IPS-18a (cell line): ENCODE data around the gene SCAF4.

ENCODE experiments used
- H3K27ac ChIP-seq: one replicate; pipeline ENCODE4 v1.5.1; 2013; ENCODE audit warnings: low read length
- H3K27me3 ChIP-seq: one replicate; pipeline ENCODE4 v1.6.1; 2013; ENCODE audit warnings: mild to moderate bottlenecking, low read length; ENCODE audit not compliant: control insufficient read depth, insufficient read depth
- H3K36me3 ChIP-seq: one replicate; pipeline ENCODE4 v1.6.1; 2013; ENCODE audit warnings: low read depth, low read length; ENCODE audit not compliant: control insufficient read depth
- H3K4me1 ChIP-seq: one replicate; pipeline ENCODE4 v1.6.1; 2013; ENCODE audit warnings: low read depth, low read length; ENCODE audit not compliant: control insufficient read depth
- H3K4me3 ChIP-seq: one replicate; pipeline ENCODE4 v1.5.1; 2013; ENCODE audit warnings: low read length
- H3K9ac ChIP-seq: one replicate; pipeline ENCODE4 v1.6.1; 2013; ENCODE audit warnings: mild to moderate bottlenecking, low read length, moderate library complexity
- H3K9me3 ChIP-seq: one replicate; pipeline ENCODE4 v1.6.1; 2013; ENCODE audit warnings: low read depth, low read length; ENCODE audit not compliant: control insufficient read depth

The SCAF4 gene

GRCh38 chr21:31711326-31711725 is 20.6 kb downstream of the SCAF4 start:
- peaks cover 48% of the 10 kb centered on the region for H3K4me1 ChIP-seq
- no peak overlapping the region for H3K9ac ChIP-seq
- H3K27ac ChIP-seq = no peak overlapping the region

GRCh38 chr21:31710586-31710985 is 21.3 kb downstream of the SCAF4 start:
- H3K36me3 ChIP-seq = no peaks in the 10 kb centered on the region
- H3K4me1 ChIP-seq = peaks cover 40% of the 10 kb centered on the region
- no peak overlapping the region for H3K9ac ChIP-seq
- no peak overlapping the region for H3K4me3 ChIP-seq
- H3K9me3 ChIP-seq = no peaks in the 10 kb centered on the region
- H3K27me3 ChIP-seq = no peaks in the 10 kb centered on the region
- no peak overlapping the region for H3K27ac ChIP-seq

More at GRCh38 chr21:31711326-31711725, 20.6 kb downstream of the SCAF4 start:
- H3K4me3 ChIP-seq = no peak overlapping the region
- no peaks in the 10 kb centered on the region for H3K9me3 ChIP-seq
- no peaks in the 10 kb centered on the region for H3K36me3 ChIP-seq
- no peaks in the 10 kb centered on the region for H3K27me3 ChIP-seq

DNA sequence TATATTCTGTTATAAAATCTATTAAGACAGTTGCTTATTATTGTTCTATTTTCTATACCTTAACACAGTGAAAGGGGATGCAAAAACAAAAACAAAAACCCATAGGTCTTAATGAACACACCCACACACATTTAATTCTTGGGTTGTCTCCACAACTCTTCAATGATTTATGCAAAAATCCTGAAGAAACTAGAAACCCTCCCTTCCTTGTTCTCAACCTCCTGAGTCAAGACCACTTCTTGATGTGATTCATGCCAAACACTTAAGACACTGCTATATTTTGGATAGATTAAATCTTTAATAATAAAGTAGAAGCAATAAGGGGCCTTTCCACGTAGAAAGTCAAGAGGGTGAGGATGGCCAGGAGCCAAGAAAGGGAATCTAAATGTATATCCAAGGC is 23.4 kb downstream of the SCAF4 start:
- no peaks in the 10 kb centered on the region for H3K9me3 ChIP-seq
- peaks cover 22% of the 10 kb centered on the region for H3K4me1 ChIP-seq
- no peak overlapping the region for H3K27ac ChIP-seq
- peaks cover 13% of the 10 kb centered on the region for H3K36me3 ChIP-seq
- H3K9ac ChIP-seq = no peak overlapping the region
- no peak overlapping the region for H3K4me3 ChIP-seq
- H3K27me3 ChIP-seq = no peaks in the 10 kb centered on the region

- H3K9me3 ChIP-seq = no peaks in the 10 kb centered on the region
- no peak overlapping the region for H3K27ac ChIP-seq
- H3K27me3 ChIP-seq = no peaks in the 10 kb centered on the region
- peaks cover 23% of the 10 kb centered on the region for H3K36me3 ChIP-seq
- H3K4me3 ChIP-seq = no peak overlapping the region
- no peak overlapping the region for H3K9ac ChIP-seq
- peaks cover 15% of the 10 kb centered on the region for H3K4me1 ChIP-seq
Observed at GRCh38 chr21:31707499-31707898, 24.4 kb downstream of the SCAF4 start.

DNA sequence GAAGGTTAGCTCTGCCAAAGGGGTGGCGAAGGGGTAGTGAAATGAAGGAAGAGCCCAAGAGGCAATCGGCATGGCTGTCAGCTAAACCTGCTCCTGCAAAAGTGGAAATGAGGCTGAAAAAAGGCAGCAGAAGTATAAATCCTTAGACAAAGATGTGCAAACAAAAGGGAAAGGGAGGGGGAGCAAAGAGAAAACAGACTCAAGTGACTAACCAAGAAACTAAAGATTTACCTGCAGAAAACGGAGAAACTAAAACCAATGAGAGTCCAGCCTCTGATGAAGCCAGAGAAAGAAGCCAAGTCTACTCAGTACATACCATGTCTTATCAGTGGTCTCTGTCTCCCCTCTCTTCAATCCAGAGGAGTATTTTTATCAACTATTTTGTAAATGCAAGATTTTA is 25.4 kb downstream of the SCAF4 start:
- H3K9ac ChIP-seq = no peak overlapping the region
- peaks cover 15% of the 10 kb centered on the region for H3K4me1 ChIP-seq
- H3K27ac ChIP-seq = no peak overlapping the region
- H3K9me3 ChIP-seq = no peaks in the 10 kb centered on the region
- H3K27me3 ChIP-seq = no peaks in the 10 kb centered on the region
- peaks cover 32% of the 10 kb centered on the region for H3K36me3 ChIP-seq
- no peak overlapping the region for H3K4me3 ChIP-seq

DNA sequence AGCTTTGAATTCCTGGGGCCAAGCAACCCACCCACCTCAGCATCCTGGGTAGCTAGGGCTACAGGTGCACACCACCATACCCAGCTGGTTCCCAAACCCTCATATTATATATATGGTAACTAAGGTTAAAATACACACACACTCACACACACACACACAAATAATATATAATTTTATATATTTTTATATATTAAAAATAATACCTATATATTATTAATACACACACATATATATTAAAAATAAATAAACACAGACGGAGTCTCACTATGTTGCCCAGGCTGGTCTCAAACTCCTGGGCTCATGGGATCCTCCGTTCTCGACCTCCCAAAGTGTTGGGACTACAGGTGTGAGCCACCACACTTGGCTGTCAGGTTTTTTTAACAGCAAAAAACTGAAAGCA is 31.9 kb downstream of the SCAF4 start:
- Histone ChIP-seq H3K27ac (no peak overlapping the region), H3K9me3 (no peaks in the 10 kb centered on the region), H3K4me1 (no peaks in the 10 kb centered on the region), H3K9ac (no peak overlapping the region), H3K27me3 (no peaks in the 10 kb centered on the region), H3K36me3 (peaks cover 93% of the 10 kb centered on the region), H3K4me3 (no peak overlapping the region)

DNA sequence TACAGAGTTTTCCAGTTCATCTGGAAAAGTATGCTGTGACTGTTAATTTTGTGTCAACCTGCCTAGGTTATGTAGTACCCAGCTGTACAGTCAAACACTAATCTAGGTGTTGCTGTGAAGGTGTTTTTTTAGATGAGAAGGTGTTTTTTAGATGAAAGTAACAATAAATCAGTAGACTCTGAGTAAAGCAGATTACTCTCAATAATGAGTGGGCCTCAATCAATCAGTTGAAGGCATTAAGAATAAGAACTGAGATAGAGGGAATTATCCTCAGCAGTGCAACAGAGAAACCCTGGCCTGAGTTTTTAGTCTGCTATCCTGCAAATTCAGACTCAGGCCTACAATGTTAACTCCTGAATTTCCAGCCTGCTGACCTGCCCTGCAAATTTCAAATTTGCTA is 33.5 kb downstream of the SCAF4 start:
- Histone ChIP-seq H3K4me1 (no peaks in the 10 kb centered on the region), H3K9ac (no peak overlapping the region), H3K36me3 (peaks cover 99% of the 10 kb centered on the region), H3K9me3 (no peaks in the 10 kb centered on the region), H3K27me3 (no peaks in the 10 kb centered on the region), H3K4me3 (no peak overlapping the region), H3K27ac (no peak overlapping the region)

DNA sequence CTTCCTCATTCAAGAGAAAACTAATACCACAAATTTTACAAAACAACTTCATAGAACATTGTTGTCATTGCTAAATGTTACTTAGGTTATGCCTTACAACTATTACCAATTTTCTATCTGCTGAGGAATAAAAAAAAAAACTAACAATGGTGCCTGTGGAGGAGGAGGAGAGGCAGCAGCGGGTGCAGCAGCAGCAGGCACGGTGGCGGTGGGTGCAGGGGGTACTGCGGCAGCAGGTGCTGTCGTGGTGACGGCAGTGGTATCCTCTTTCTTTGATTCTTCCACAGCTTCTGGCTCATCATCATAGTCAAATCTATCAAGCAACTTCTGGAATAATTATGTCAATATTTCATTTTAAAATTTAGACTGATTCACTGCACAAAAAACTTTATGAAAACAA is 35.5 kb downstream of the SCAF4 start:
- Histone ChIP-seq H3K36me3 (peaks cover 99% of the 10 kb centered on the region), H3K9me3 (no peaks in the 10 kb centered on the region), H3K27ac (no peak overlapping the region), H3K4me3 (no peak overlapping the region), H3K27me3 (no peaks in the 10 kb centered on the region), H3K4me1 (no peaks in the 10 kb centered on the region), H3K9ac (no peak overlapping the region)

GRCh38 chr21:31693222-31693621 is 38.7 kb downstream of the SCAF4 start:
- H3K27ac ChIP-seq = no peak overlapping the region
- H3K4me1 ChIP-seq = no peaks in the 10 kb centered on the region
- H3K27me3 ChIP-seq = no peaks in the 10 kb centered on the region
- H3K4me3 ChIP-seq = no peak overlapping the region
- no peak overlapping the region for H3K9ac ChIP-seq
- no peaks in the 10 kb centered on the region for H3K9me3 ChIP-seq
- H3K36me3 ChIP-seq = peaks cover 96% of the 10 kb centered on the region

- H3K4me1 ChIP-seq = no peaks in the 10 kb centered on the region
- no peak overlapping the region for H3K4me3 ChIP-seq
- H3K36me3 ChIP-seq = peaks cover 91% of the 10 kb centered on the region
- H3K27ac ChIP-seq = no peak overlapping the region
- no peaks in the 10 kb centered on the region for H3K9me3 ChIP-seq
- H3K27me3 ChIP-seq = no peaks in the 10 kb centered on the region
- H3K9ac ChIP-seq = no peak overlapping the region
Observed at GRCh38 chr21:31688603-31689368, 43.1 kb downstream of the SCAF4 start.

- Histone ChIP-seq H3K9me3 (no peaks in the 10 kb centered on the region), H3K27me3 (no peaks in the 10 kb centered on the region), H3K9ac (no peak overlapping the region), H3K27ac (no peak overlapping the region), H3K4me1 (no peaks in the 10 kb centered on the region), H3K4me3 (no peak overlapping the region), H3K36me3 (peaks cover 91% of the 10 kb centered on the region)
Observed at GRCh38 chr21:31687108-31687507, 44.8 kb downstream of the SCAF4 start.

- no peaks in the 10 kb centered on the region for H3K4me1 ChIP-seq
- H3K27ac ChIP-seq = no peak overlapping the region
- peaks cover 90% of the 10 kb centered on the region for H3K36me3 ChIP-seq
- H3K9me3 ChIP-seq = no peaks in the 10 kb centered on the region
- H3K4me3 ChIP-seq = no peak overlapping the region
- no peaks in the 10 kb centered on the region for H3K27me3 ChIP-seq
- H3K9ac ChIP-seq = no peak overlapping the region
Observed at GRCh38 chr21:31686272-31686915, 45.5 kb downstream of the SCAF4 start.
